Measurements from ENCODE around the gene GTF2I. TPM values are rescaled to one million over a fixed set of nuclear protein-coding genes. Genes with fewer than 3 reads are reported as not detected.
"Not testable (repeated sequence)": the region's sequence is repeated elsewhere in the genome, so short reads cannot be mapped to it uniquely, and the experiment has no call there.

The GTF2I gene
- polyA plus RNA-seq, 3 donors: 281 to 470 (median 427) TPM

- not testable (repeated sequence) for DNase-seq
These were observed 46.9 kb downstream of the GTF2I start for GRCh38 chr7:74704419-74704818.

GRCh38 chr7:74707238-74707637, 49.7 kb downstream of the GTF2I start:
- DNase-seq: no peak

DNA sequence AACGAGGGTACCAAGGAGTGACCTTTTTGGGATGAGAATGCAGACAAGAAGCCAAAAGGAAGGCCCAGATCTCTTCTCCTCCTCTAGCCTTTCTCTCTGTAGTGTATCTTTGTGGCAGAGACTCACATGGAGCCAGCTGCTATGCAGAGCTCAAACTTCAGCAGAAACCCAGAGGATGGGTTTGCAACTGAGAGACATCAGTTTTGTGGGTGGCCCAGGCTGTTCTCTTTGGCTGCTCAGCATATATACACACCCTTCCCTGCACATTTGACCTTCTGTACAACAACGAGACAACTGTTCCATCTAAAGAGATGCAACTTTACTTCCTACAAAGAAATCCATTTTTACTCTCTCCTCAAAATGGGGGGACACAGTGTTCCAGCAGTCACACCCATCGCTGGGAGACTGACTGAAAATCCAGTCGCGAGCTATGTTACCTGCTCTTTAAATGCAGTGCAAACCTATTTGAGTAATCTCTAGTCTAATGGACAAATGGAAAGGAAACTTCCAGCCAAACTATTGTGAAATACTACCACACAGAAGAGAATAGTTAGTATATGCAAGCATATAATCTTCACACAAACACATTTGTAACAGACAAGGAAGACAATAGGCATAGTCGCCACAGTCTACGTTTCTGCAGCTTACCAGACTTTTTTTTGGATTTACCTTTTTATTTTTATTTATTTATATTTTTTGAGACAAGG, 51.2 kb downstream of the GTF2I start:
- DNase-seq: no peak

GRCh38 chr7:74709880-74710671, 52.6 kb downstream of the GTF2I start:
- DNase-seq: no peak

- DNase-seq: no peak
These were observed 56.0 kb downstream of the GTF2I start for GRCh38 chr7:74713567-74713966.

- DNase-seq: no peak
These were observed 60.4 kb downstream of the GTF2I start for GRCh38 chr7:74717889-74718288.

GRCh38 chr7:74718336-74718735, 60.8 kb downstream of the GTF2I start:
- DNase-seq: no peak

GRCh38 chr7:74722153-74722552, 64.6 kb downstream of the GTF2I start:
- no peak for DNase-seq

- no peak for DNase-seq
These were observed 68.3 kb downstream of the GTF2I start for GRCh38 chr7:74725840-74726239.

DNA sequence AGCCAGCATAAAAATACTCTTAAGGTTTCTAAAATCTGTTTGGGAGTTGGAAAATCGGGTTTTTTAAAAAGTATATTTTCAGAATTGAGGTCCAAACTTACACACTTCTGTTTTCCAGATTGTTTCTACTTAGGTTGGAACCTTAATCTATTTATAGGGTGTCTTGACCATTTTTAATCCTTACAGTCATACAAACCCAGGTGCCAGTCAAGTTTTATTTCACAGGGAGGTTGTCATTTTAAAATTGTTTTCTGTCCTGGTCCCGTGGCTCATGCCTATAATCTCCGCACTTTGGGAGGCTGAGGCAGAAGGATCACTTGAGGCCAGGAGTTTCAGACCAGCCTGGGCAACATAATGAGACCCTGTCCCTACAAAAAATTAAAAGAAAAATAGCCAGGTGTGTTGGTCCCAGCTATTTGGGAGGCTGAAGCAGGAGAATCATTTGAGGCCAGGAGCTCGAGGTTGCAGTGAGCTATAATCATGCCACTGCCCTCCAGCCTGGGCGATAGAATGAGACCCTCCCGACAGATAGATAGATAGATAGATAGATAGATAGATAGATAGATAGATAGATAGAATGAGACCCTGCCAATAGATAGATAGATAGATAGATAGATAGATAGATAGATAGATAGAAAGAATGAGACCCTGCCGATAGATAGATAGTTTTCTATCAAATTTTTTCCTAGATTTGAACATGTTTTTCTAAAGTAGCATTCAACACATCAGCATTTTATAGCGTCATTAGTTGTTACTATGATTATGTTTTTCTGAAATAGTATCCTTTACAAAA, 69.0 kb downstream of the GTF2I start:
- DNase-seq: no peak

- not testable (repeated sequence) for DNase-seq
These were observed 71.2 kb downstream of the GTF2I start for GRCh38 chr7:74728686-74729085.

DNA sequence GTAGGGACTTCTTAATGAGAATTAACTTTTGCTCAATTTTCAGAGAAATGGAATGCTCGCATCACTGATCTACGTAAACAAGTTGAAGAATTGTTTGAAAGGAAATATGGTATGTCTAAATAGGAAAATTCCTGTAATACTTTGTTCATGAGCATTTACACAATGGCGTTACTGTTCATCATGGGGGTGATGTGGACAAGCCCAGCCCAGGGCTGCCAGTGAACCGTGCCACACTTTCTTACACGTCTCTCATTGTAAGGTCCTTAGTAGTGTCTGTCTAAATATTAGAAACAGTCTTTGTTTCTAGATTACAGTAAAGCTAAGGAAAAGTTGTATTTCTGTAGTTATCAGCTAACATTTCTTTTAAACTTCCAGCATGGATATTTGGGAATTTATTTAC, 72.7 kb downstream of the GTF2I start:
- DNase-seq: not testable (repeated sequence)

GRCh38 chr7:74739974-74740703, 82.6 kb downstream of the GTF2I start:
- DNase-seq: not testable (repeated sequence)

GRCh38 chr7:74743936-74744557, 86.5 kb downstream of the GTF2I start:
- DNase-seq: not testable (repeated sequence)

- DNase-seq: not testable (repeated sequence)
These were observed 96.5 kb downstream of the GTF2I start for GRCh38 chr7:74753921-74754482.

- DNase-seq: not testable (repeated sequence)
These were observed 99.2 kb downstream of the GTF2I start for GRCh38 chr7:74756673-74757072.

DNA sequence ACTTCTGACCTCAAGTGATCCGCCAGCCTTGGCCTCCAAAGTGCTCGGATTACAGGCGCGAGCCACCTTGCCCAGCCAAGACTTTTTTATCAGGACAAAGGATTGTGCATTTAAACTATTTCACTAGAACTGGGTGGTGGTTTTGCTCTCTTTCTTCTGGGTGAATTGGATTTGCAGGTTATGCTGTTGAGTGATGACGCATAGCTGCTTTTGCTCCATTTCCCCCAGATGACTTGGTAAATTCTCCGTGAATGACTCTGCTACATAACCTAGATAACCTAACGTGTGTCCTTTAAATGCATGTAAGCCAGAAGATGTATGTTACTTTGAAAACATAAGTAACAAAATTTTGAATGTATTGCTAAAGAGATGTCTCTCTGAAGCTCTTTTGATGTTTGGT, 100.8 kb downstream of the GTF2I start:
- DNase-seq: not testable (repeated sequence)

DNA sequence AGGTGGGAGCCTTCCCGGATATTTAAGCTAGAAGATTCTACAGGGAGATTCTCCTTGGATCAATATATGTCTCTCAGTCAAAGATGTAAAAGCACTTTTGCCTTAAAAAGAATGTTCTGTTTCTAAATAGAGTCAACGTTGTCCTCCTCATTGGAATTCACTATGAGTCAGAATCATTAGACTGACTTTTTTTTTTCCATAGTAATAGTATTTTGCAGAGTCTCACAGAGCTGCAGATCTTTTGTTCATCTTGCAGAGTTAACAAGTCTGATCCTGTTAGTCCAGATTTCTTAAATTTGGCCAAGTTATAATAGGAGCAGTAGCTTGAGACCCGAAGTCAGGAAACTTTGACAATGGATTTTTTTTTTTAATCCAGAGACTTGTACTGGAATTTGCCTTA, 101.5 kb downstream of the GTF2I start:
- not testable (repeated sequence) for DNase-seq

DNA sequence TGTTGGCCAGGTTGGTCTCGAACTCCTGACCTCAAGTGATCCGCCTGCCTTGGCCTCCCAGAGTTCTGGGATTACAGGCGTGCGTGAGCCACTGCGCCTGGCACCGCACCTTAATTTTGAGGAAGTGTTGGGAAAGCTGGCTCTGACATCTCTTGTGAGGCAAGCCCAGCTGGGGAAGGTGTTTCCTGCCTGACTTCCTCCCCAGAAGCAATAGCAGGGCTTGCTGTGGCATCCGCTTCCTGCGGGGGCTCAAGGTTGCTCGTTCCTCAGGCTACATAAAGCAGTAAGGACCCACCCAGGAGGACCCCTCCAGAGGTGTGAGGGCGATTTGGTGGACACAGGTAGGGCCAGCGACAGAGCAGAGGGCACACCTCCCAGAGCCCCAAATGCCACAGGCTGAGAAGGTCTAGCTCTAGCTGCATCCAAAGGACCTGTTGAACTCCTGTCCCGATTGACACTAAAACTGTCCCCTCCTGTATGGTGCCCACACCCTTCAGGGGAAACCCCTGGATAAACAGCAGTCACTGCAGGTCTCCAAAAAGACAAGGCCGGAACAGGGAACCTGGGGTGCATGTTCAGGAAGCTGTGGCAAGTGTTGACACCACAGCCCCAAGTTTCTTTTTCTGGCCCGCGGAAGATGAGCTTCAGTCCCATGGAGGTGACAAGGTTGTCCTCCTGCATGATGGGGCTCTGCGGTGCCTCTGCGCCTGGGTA, 107.8 kb downstream of the GTF2I start:
- DNase-seq: not testable (repeated sequence)

DNA sequence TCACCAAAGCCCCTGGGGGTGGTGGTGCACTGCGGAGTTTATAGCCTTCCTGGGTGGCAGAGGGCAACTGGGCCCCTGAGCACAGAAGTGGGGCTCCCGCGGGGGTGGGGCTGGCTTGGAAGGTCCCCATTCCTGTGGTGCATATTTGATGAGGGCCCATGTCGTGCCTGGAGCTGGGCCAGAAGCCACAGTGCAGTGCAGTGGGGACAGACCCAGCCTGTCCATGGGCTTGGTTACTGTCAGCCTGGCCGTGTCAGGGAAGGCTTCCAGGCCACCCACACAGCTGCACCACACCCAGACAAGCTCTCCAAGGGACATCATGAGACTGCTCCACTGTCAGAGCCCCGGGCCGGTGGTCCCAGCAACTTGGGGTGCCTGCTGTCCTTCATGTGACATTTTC, 109.0 kb downstream of the GTF2I start:
- DNase-seq: not testable (repeated sequence)
